ENCODE data around the gene USP31. TPM values are rescaled to one million over a fixed set of nuclear protein-coding genes. Genes with fewer than 3 reads are reported as not detected.
A peak's percentile ranks its signal among the peaks of the same experiment; 100 is the strongest.

Gene USP31
- total RNA-seq, 1 experiment from 2014 or later, result 16.1 TPM

- no peak for DNase-seq
- Histone ChIP-seq H3K9ac (ENCODE audit: extremely low read depth, insufficient read length, low read length) (no peak overlapping the region), H3K14ac (ENCODE audit: insufficient read depth, low read length) (no peak overlapping the region), H3K4me1 (ENCODE audit: insufficient read depth, low read length) (no peaks in the 10 kb centered on the region; the same call in 1 of the 2 replicates), H3K9me3 (ENCODE audit: control insufficient read depth, low read depth, low read length) (no peaks in the 10 kb centered on the region), H4K20me1 (ENCODE audit: control insufficient read depth, insufficient read depth, insufficient read length) (no peaks in the 10 kb centered on the region), H3K79me2 (ENCODE audit: insufficient read depth, low read length) (peaks cover 18% of the 10 kb centered on the region; the same call in 1 of the 2 replicates), H3K4ac (ENCODE audit: low read depth, low read length) (no peak overlapping the region), H2BK20ac (ENCODE audit: low read depth, low read length, poor library complexity, severe bottlenecking) (no peak overlapping the region), H3K56ac (ENCODE audit: insufficient read length, low read depth, low read length) (no peak overlapping the region), H2BK5ac (ENCODE audit: insufficient read length, low read length) (no peak overlapping the region), H2BK120ac (ENCODE audit: low read depth, low read length, poor library complexity, severe bottlenecking) (no peak overlapping the region), H2AK5ac (ENCODE audit: insufficient read length, low read length) (no peak overlapping the region), H4K8ac (replicated peaks; ENCODE audit: insufficient read length, low read depth, low read length) (no peak overlapping the region), H3K27me3 (ENCODE audit: insufficient read depth, low read length) (no peaks in the 10 kb centered on the region), H4K5ac (ENCODE audit: insufficient read length, low read depth, low read length) (no peak overlapping the region), H3K18ac (ENCODE audit: insufficient read length, low read depth, low read length) (no peak overlapping the region), H3T11ph (ENCODE audit: low read length) (no peak overlapping the region), H2BK12ac (ENCODE audit: insufficient read length, low read depth, low read length) (no peak overlapping the region), H3K79me1 (ENCODE audit: insufficient read depth, low read depth, low read length, poor library complexity, severe bottlenecking) (peaks cover 11% of the 10 kb centered on the region), H2BK15ac (ENCODE audit: low read depth, low read length) (no peak overlapping the region), H3K4me2 (ENCODE audit: insufficient read depth, insufficient read length, low read length) (no peak overlapping the region), H3K23ac (ENCODE audit: insufficient read length, low read depth, low read length) (no peak overlapping the region), H3K27ac (ENCODE audit: insufficient read length, low read depth, low read length) (no peak overlapping the region), H4K91ac (ENCODE audit: insufficient read length, low read depth, low read length) (no peak overlapping the region), H3K23me2 (ENCODE audit: insufficient read length, low read depth, low read length, poor library complexity, severe bottlenecking) (no peaks in the 10 kb centered on the region), H2AFZ (ENCODE audit: low read length) (no peak overlapping the region)
- Mint-ChIP-seq H3K9me3 (no peaks in the 10 kb centered on the region), H3K27ac (peak overlapping the region in 1 of 3 experiments; percentile 42; a peak in 1 of 7 replicates), H3K27me3 (ENCODE audit: low read depth) (no peaks in the 10 kb centered on the region), H3K36me3 (ENCODE audit: insufficient read depth in 1 of 3, low read depth in 3 of 3) (no peaks in the 10 kb centered on the region), H3K4me1 (peaks cover 37 to 38% of the 10 kb centered on the region in 2 experiments), H3K4me3 (no peak overlapping the region)
- no CpG with 5 or more reads among the region's 2 CpGs for WGBS (ENCODE audit: extremely low coverage, insufficient read length, low lambda C conversion rate)
- TF ChIP-seq CTCF (conservative IDR thresholded peaks at IDR 0.05), result no peak
Measured at GRCh38 chr16:23125277-23125676, 24.0 kb downstream of the USP31 start.

All from H9 (cell line).